ENCODE measurements around the gene G6PC2. TPM values are rescaled to one million over a fixed set of nuclear protein-coding genes. Genes with fewer than 3 reads are reported as not detected.

G6PC2 gene, protein sequence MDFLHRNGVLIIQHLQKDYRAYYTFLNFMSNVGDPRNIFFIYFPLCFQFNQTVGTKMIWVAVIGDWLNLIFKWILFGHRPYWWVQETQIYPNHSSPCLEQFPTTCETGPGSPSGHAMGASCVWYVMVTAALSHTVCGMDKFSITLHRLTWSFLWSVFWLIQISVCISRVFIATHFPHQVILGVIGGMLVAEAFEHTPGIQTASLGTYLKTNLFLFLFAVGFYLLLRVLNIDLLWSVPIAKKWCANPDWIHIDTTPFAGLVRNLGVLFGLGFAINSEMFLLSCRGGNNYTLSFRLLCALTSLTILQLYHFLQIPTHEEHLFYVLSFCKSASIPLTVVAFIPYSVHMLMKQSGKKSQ
- not detected in 5 replicates for total RNA-seq (2022; extraction: Qiagen RNA extraction; ENCODE audit: low read depth)

DNA sequence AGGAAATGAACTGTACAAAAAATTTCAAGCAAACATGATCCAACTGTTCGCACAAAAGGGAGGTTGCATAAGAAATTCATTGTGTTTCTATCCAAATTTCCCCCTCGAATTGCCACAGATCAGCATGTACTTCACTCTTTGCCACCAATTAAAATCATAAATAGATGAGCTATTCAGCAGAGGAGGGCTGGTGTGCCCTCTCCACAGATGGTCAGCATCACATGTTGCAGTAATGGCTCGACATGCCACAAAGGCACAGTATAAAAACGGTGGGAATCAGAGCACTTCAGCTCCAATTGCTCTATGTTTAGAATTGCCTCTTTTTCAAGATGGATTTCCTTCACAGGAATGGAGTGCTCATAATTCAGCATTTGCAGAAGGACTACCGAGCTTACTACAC lies at the start of gene G6PC2:
TSS of gene G6PC2 (plus strand) at position 289 of the 400 bp plus-strand sequence. CDS start at position 330, 41 bp downstream.

GRCh38 chr2:168890006-168890782 lies 10.9 kb upstream of the G6PC2 start, which contains the start of gene SPC25:
Gene SPC25, minus strand, starts transcription at chr2:168890430. Its CDS starts 911 bp downstream, at chr2:168889519.

Other genes with a start within 250 kb of the G6PC2 start
- gene NOSTRIN, start 98.7 kb upstream of the G6PC2 start, total RNA-seq (2022; extraction: Qiagen RNA extraction; ENCODE audit: low read depth): 1.4 to 2.2 TPM (median 1.9 TPM) in 5 replicates
- 16.7 to 21.9 TPM (median 20.7 TPM) in 5 replicates for gene SPC25, start 10.9 kb upstream of the G6PC2 start, total RNA-seq (2022; extraction: Qiagen RNA extraction; ENCODE audit: low read depth)
- 0.01 to 0.03 TPM (median 0.02 TPM) in 3 of 5 replicates, not detected in the others for gene ABCB11, start 130.0 kb downstream of the G6PC2 start, total RNA-seq (2022; extraction: Qiagen RNA extraction; ENCODE audit: low read depth)
- 2.4 to 3.9 TPM (median 3.1 TPM) in 5 replicates for gene DHRS9, start 168.3 kb downstream of the G6PC2 start, total RNA-seq (2022; extraction: Qiagen RNA extraction; ENCODE audit: low read depth)

All from A549 treated with DMSO at 1 μM for 4 hours (cell line).